NCI-H2107 (cell line): ENCODE measurements around the gene GH1.
"Not testable (repeated sequence)": the region's sequence is repeated elsewhere in the genome, so short reads cannot be mapped to it uniquely, and the experiment has no call there.

Experiments used
- DNase-seq: peaks from one replicate; lab custom pipeline; 2025; lab: John Stamatoyannopoulos, UW

GH1 gene

DNA sequence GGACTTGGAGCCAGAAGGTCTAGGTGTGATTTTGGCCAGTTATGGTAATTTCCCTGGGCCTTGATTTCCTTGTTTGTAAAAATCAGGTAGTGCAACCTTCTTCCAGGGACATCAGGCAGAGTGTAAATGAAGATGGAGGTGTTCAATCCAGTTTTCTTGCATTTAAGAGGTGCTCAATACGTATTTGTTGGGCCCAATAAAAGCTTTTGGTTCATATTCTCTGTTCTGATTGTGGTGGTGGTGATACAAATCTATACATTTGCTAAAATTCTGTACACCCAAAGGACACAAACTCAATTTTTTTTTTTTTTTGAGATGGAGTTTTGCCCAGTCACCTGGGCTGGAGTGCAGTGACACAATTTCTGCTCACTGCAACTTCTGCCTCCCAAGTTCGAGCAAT, 7.5 kb upstream of the GH1 start:
- DNase-seq = no peak

DNA sequence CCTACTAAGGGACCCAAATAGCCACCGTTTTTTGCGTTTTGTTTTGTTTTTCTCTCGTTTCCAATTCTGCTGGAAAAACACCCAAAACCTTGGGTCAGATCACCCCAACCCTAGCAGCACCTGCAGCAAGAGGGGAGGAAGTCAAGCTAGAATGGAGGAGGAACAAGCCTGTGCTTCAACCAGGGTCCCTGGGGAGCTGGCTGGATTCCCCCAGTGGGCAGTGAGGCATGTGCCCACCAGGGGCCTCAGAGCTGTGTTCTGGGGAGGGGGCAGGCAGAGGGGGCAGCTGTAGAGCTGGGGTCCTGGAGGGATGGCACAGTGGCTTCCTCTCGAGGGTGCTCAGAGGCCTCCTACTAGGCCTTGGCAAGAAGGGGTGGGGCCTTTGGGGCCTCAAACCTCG, 7.0 kb upstream of the GH1 start:
- DNase-seq = no peak

DNA sequence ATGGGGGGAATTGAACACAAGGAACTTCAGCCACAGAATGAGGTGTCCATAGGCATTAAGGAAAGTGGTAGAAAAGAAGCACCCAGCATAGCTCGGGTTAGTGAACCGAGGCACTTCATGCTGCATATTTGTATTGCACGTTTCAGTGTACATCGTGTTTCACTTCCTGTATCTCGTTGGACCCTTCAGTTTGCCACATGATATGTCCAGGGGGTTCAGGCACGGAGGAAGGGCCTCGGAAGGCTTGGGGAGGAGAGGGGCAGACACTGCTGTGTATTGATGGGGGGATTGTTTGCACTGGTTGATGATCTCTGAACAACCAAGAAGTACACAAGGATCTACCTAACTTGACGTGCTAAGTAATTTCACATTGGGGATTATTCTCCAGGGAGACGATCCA, 3.8 kb upstream of the GH1 start:
- not testable (repeated sequence) for DNase-seq

DNA sequence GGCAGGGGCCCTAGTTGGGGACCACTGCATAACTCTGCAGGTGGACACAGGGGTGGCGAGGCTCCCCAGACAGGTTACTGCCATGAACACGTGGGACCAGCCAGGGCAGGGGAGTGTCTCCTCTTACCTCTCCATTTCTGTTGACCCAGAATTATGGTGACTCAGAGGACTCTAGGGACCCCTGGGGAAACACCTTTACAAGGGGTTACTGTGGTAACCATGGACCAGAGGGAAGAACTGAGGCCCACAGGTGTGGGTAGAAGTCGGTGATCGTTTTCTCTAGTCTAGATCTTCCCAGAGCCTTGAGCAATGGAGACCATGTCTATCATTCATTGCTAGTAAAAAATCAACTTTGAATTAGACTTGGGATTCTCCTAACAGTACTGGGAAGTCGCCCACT, 2.1 kb upstream of the GH1 start:
- DNase-seq = not testable (repeated sequence)

DNA sequence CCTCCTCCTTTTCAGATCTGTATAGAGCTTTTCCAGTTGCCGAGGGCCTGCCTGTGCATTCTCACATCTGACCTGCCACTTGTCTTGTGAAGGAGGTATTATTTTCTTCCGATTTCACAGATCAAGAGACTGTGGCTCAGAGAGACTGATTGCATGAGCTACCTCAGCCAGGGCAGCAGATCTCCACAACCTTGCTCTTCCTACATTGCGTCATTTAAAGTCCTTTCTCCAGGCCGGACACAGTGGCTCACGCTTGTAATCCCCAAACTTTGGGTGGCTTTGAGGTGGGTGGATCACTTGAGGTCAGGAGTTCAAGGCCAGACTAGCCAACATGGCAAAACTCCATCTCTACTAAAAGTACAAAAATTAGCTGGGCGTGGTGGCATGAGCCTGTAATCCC, 1.4 kb upstream of the GH1 start:
- DNase-seq = not testable (repeated sequence)

DNA sequence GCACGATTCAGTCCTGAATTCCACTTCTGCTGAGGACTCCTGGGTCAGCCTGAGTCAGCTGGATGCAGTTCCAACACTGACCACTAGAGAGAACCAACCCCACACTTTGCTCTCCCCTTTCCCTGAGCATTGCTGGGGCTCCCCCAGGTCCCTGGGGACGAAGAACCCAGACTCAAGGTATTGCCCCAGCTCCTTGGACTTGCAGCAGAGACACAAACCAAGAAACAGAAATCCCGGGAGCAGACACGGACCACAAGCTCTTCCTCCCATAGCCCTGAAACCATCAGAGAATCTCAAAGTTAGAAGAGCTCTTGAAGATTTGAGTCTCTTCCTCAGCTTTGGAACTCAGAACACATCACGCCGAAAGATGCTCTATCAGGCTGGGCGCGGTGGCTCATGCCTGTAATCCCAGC, 678 bp upstream of the GH1 start:
- DNase-seq = no peak

DNA sequence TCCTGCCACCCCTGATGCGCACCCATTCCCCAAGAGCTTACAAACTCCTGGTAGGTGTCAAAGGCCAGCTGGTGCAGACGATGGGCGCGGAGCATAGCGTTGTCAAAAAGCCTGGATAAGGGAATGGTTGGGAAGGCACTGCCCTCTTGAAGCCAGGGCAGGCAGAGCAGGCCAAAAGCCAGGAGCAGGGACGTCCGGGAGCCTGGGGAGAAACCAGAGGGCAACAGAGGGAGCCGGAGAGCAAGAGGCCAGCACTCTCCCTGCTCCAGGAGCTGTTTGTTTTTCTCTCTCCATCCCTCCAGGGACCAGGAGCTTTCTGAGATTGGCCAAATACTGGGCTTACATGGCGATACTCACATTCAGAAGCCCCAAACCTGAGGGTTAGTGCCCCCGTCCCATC, 334 bp downstream of the GH1 start:
- DNase-seq = no peak

DNA sequence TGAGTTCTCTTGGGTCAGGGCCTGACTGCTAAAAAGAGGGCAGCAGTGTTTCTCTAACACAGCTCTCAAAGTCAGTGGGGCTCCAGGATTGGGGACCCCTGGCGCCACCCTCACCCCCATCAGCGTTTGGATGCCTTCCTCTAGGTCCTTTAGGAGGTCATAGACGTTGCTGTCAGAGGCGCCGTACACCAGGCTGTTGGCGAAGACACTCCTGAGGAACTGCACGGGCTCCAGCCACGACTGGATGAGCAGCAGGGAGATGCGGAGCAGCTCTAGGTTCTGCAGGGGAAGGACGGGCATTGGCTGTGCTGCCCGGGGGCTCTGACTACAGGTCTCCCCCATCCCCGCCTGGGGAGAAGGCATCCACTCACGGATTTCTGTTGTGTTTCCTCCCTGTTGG, 993 bp downstream of the GH1 start:
- no peak for DNase-seq

DNA sequence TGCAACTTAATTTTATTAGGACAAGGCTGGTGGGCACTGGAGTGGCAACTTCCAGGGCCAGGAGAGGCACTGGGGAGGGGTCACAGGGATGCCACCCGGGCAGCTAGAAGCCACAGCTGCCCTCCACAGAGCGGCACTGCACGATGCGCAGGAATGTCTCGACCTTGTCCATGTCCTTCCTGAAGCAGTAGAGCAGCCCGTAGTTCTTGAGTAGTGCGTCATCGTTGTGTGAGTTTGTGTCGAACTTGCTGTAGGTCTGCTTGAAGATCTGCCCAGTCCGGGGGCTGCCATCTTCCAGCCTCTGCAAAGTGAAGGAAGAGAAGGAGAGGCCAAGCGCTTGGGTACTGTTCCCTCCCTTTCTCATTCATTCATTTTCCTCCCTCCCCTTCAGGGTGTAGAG, 1.4 kb downstream of the GH1 start:
- DNase-seq = not testable (repeated sequence)

DNA sequence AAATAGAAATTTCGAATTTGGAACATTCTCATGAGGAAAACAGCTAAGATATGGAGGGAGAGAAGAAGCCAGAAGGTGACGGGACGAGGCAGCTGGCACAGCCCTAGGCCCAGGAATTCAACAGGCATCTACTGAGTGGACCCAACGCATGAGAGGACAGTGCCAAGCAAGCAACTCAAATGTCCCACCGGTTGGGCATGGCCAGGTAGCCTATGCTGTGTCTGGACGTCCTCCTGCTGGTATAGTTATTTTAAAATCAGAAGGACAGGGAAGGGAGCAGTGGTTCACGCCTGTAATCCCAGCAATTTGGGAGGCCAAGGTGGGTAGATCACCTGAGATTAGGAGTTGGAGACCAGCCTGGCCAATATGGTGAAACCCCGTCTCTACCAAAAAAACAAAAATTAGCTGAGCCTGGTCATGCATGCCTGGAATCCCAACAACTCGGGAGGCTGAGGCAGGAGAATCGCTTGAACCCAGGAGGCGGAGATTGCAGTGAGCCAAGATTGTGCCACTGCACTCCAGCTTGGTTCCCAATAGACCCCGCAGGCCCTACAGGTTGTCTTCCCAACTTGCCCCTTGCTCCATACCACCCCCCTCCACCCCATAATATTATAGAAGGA, 2.0 kb downstream of the GH1 start:
- no peak for DNase-seq

DNA sequence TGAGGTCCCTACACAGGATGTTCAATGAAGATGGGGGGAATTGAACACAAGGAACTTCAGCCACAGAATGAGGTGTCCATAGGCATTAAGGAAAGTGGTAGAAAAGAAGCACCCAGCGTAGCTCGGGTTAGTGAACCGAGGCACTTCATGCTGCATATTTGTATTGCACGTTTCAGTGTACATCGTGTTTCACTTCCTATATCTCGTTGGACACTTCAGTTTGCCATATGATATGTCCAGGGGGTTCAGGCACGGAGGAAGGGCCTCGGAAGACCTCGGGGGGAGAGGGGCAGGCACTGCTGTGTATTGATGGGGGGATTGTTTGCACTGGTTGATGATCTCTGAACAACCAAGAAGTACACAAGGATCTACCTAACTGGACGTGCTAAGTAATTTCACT, 2.9 kb downstream of the GH1 start:
- not testable (repeated sequence) for DNase-seq

DNA sequence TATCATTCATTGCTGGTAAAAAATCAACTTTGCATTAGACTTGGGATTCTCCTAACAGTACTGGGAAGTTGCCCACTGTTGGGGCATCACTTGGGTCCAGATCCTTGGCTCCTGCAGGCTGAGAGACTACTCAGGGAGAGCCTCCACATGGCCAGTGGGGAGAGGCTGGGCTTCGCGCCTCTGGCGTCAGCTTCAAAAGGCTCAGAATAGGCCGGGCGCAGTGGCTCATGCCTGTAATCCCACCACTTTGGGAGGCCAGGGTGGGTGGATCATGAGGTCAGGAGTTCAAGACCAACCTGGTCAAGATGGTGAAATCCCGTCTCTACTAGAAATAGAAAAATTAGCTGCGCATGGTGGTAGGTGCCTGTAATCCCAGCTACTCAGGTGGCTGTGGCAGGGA, 4.2 kb downstream of the GH1 start:
- DNase-seq = no peak

DNA sequence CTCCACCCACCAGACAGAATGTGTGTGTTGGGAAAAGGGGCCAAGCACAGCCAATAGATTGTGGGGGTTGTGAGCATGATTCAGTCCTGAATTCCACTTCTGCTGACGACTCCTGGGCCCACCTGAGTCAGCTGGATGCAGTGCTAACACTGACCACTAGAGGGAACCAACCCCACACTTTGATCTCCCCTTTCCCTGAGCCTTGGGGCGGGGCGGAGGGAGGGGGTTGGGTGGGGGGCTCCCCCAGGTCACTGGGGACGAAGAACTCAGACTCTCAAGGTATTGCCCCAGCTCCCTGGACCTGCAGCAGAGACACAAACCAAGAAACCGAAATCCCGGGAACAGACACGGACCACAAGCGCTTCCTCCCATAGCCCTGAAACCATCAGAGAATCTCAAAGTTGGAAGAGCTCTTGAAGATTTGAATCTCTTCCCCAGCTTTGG, 7.0 kb downstream of the GH1 start:
- no peak for DNase-seq

DNA sequence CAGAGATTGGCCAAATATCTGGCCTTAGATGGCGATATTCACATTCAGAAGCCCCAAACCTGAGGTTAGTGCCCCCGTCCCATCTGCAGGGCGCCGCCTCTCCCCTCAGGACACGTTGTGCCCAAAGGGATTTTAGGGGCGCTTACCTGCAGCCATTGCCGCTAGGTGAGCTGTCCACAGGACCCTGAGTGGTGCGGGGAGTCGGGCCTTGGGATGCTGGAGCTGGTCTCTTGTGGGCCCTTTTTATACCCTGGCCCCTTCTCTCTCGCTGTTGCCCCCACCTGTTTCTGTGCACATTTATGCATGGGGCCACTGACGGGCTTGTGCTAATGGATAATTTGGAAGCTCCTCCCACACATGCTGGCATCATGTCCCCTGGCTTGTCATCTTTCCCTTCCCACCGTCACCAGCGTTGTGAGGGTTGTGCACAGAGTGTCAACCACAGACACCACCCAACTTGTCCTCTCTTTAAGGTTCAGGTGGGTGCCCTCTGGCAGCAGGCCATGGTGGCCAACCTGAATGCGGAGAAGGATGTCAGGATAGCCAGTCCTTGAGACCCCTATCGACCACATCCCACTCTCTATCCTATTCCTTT, 7.5 kb downstream of the GH1 start, which contains the start of gene CSHL1:
CSHL1 (minus strand) TSS at position 218 of the 595 bp plus-strand sequence; CDS start at position 156, 62 bp downstream.
- DNase-seq = no peak

DNA sequence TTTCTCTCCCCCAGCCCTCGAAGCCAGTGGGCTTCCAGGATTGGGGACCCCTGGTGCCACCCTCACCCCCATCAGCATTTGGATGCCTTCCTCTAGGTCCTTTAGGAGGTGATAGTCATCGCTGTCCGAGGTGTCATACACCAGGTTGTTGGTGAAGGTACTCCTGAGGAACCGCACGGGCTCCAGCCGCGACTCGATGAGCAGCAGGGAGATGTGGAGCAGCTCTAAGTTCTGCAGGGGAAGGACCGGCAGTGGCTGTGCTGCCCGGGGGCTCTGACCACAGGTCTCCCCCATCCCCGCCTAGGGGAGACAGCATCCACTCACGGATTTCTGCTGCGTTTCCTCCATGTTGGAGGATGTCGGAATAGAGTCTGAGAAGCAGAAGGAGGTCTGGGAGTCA, 8.5 kb downstream of the GH1 start:
- no peak for DNase-seq

DNA sequence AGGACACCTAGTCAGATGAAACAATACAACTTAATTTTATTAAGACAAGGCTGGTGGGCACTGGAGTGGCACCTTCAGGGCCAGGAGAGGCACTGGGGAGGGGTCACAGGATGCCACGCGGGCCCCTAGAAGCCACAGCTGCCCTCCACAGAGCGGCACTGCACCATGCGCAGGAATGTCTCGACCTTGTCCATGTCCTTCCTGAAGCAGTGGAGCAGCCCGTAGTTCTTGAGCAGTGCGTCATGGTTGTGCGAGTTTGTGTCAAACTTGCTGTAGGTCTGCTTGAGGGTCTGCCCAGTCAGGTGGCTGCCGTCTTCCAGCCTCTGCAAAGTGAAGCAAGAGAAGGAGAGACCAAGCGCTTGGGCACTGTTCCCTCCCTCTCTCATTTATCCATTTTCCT, 9.1 kb downstream of the GH1 start:
- not testable (repeated sequence) for DNase-seq

DNA sequence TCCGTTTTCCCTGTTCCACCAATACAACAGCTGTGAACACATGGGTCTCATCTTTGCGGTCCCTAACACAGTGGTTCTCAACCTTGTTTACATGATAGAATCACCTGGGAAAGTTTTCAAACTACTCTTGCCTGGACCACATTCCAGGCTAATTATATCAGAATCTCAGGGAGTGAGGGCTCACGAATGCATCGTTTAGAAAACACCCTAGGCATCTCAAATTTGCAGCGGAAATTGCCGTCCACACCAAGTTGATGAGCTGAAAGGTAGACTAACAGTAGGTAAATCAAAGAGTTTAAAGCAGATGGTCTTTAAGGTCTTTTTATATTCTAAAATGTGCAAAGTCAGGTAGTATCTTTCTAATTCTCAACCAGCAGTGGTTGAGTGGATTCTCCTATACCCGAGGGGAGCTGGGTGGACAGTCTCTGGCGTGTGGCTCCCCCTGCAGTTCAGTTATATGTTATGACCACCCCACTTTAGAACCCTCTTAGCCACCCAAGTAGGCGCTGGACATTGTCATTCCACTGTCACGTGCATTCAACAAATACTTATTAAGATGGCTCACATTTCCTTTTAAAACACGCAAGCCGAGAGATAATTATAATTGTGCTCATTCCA, 11.4 kb downstream of the GH1 start:
- DNase-seq = peak; percentile 21

DNA sequence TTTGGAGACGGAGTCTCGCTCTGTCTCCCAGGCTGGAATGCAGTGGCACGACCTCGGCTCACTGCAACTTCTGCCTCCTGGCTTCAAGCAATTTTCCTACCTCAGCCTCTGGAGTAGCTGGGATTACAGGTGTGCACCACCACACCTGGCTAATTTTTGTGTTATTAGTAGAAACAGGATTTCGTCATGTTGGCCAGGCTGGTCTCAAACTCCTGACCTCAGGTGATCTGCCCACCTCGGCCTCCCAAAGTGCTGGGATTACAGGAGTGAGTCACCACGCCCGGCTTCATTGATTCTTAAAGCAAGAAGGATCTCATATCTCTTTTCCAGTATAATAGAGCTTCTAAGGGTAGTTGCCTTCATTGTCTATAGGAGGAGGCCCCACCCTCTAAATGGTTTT, 13.8 kb downstream of the GH1 start:
- not testable (repeated sequence) for DNase-seq

DNA sequence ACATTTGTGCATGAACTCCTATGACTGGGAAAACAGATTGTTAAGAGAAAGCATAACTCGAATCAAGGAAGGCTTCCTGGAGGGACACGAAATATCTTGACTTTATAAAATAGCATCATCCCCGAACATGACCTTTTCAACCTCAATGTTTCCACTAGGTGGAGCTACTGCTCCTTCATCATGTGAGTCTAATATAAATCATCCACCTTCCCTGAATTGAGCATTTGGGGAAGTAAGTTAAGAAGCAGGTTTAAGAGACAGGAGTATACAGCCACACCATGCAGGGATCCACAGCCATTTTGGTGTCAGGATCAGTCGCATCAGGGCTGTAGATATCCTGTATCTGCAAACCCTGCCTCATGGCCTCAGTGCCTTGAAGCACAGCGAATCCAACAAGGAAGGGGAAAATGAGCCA, 14.8 kb downstream of the GH1 start:
- not testable (repeated sequence) for DNase-seq

DNA sequence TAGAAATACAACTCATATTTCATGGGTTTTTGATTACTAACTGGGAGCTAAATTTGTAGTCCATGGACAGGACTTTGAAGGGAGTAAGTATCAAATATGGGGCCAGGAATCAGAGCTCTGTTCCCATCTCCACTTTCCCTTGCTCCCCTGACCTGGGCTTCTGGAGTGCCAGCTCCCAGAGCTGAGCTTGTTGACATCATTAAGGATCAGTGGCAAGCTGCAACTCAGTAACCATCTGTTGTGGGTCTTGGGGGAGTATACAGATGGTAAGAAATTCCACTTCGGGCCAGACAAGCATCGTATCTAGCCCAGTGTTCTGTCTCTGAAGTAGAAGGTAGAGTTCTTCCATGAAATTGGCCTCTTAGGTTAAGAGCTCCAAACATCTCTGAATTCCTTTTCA, 16.7 kb downstream of the GH1 start:
- not testable (repeated sequence) for DNase-seq

DNA sequence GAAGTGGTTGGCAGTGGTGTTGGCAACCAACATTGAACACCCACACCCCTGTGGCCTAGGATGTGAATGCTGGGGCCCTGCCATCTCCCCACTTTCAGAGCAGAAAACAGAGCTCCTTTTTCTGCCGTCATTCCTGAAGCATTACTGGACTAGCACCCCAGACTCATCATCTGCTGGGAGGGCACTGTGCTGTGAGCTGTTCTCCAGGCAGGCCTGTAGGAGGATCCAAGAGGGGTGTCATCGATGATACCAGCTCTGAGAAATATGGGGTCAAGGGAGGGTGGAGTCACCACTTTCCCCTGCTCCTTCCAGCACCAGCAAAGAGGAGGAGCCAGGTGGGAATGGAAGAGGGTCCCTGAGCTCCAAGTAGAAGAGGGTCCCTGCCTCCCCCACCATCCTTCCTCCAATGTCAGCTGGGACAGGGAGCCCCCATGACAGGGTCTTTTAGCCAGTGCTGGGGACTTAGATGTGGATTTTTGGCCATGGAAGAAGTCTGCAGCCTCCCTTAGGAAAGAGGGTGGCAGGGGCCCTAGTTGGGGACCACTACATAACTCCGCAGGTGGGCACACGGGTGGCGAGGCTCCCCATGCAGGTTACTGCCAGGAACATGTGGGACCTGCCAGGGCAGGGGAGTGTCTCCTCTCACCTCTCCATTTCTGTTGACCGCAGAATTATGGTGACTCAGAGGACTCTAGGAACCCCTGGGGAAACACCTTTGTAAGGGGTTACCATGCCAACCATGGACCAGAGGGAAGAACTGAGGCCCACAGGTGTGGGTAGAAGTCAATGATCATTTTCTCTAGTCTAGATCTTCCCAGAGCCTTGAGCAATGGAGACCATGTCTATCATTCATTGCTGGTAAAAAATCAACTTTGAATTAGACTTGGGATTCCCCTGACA, 19.5 kb downstream of the GH1 start:
- DNase-seq = not testable (repeated sequence)
